GM12872 (cell line): ENCODE data around the gene WDR54.

Experiments used
- TF ChIP-seq, protein P1 (sequence below): IDR thresholded peaks from 3 replicates; pipeline ENCODE4 v1.5.1; 2011; ENCODE audit warnings: low read depth, mild to moderate bottlenecking, low read length, moderate library complexity; ENCODE audit not compliant: insufficient read depth

WDR54 gene

DNA sequence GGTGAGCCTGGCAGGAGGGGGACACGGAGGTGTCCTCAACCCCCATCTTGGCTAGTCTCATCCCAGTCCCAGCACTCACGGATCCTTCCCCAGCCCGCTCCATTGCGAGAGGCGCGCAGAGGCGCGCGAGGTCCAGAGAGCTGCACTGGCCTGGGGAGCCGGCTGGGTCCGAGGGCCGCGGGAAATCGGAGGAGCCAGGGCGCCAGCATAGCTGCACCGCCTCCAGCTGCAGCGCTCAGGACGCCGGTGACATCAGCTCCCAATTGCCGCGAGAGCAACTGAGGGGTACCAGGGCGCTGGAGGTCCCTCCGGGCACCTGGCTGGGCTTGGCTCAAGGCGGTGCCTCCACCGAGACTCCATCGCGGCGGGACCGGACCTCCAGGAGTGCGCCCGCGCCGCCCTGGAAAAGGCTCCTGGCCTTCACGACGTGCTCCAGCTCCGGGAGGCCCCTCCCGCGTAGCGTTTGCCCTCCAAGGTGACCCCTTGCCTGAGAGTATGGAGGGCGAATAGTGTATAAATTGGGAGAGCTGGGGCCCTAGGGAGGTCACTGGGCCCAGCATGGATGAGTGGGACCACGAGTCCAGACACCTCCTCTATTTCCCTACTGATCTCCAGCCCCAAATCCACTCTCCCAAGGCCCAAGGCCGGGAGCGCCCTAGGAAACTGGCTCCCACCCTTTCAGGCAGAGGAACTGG, 14.7 kb downstream of the WDR54 start:
- TF ChIP-seq, protein P1, sequence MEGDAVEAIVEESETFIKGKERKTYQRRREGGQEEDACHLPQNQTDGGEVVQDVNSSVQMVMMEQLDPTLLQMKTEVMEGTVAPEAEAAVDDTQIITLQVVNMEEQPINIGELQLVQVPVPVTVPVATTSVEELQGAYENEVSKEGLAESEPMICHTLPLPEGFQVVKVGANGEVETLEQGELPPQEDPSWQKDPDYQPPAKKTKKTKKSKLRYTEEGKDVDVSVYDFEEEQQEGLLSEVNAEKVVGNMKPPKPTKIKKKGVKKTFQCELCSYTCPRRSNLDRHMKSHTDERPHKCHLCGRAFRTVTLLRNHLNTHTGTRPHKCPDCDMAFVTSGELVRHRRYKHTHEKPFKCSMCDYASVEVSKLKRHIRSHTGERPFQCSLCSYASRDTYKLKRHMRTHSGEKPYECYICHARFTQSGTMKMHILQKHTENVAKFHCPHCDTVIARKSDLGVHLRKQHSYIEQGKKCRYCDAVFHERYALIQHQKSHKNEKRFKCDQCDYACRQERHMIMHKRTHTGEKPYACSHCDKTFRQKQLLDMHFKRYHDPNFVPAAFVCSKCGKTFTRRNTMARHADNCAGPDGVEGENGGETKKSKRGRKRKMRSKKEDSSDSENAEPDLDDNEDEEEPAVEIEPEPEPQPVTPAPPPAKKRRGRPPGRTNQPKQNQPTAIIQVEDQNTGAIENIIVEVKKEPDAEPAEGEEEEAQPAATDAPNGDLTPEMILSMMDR: no peak

DNA sequence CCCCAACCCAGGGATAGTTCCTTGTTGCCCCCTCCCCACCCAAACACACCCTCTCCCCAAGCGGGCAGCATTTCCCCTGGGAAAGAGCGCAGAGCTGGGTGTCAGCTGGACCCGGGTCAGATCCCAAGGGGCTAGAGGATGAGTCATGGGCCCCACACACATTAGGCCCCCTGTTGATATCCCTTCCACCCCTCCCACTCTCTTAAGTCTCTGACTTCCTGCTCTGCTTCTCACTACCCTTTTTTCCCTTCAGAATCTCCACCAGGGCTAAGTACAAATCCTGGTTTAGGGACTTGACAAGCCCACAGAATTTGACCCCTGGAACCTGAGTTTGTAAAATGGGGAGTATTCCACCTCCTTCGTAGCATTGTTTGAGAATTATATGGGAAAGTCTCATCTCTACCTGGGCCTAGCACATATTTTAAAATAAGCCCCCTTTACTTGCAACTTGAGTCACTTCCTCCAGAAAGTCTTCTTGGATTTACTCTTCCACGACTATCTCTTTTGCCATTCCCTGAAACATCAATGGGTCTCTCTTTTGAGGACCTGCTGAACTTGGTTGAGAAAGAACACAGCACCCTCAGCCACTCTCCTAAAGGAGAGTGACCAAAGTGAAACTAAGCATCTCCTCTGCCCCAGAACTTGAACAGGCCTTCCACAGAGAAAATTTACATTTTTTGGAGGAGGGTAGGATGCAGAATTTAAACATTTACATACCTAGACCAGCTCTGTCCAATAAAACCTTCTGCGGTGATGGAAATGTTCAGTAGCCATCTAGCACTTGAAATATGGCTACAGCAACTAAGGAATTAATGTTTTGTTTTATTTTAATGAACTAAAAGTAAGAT, 15.5 kb downstream of the WDR54 start:
- TF ChIP-seq, protein P1: no peak

DNA sequence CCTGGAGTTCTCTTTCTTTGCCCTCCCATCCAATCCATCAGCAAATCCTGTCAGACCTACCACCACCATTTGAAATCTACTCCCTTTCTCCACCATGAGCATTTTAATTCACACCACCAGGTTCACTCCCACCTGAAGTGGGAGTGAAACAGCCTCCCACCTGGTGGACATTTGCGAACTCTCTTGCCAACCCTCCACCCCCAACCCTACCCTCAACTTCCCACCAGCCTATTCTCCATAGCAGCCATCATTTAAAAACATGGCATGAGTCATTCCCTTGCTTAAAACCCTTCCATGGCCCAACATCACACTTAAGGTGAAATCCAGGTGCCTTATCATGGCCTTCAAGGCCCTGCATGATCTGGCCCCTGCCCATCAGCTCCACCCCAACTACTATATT, 16.7 kb downstream of the WDR54 start:
- TF ChIP-seq, protein P1: no peak

DNA sequence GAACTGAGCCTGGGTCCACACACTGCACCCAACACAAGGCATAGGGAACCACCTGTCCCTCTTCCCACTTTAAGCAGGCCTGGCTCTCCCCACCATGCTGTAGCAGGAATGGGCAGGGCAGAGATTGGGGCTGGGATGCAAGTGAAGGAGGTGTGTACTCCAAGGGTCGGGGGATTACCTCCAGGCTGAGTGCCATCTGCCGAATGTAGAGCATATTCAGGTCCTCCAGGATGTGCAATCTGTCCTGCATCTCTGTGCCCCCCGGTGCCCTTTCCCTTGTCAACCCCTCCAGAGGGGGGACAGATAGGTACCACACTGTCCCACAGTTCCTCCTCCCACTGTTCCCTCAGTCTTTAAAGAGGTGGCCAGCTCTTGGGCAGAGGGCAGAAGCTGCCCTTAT, 17.8 kb downstream of the WDR54 start:
- TF ChIP-seq, protein P1: no peak

DNA sequence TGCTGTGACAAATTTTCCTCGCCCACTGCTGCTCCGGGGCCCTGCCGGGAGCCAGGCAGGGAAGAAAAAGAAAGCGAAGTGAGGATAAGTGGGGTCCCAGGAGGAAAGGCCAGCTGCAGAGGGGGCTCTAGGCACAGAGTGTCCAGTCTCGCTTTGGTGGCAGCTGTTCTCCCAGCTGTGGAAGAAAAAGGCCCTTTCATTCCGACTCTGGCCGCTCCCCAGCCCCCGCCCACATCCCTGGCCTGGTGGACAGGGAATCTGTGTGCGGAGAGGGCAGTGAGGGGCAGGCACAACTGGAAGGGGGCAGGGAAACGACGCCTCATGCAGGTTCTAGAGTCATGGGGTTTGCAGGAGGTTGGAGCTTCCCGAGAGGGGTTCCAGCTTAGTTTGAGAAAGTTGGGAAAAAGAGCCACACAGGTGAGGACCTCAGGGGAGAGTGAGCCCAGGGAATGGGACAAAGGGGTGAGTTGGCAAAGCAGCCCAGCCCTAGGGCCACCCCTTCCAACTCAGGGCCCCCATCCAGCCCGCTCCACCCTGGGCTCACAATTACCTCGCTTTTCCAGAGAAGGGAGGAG, 18.4 kb downstream of the WDR54 start:
- TF ChIP-seq, protein P1: no peak

DNA sequence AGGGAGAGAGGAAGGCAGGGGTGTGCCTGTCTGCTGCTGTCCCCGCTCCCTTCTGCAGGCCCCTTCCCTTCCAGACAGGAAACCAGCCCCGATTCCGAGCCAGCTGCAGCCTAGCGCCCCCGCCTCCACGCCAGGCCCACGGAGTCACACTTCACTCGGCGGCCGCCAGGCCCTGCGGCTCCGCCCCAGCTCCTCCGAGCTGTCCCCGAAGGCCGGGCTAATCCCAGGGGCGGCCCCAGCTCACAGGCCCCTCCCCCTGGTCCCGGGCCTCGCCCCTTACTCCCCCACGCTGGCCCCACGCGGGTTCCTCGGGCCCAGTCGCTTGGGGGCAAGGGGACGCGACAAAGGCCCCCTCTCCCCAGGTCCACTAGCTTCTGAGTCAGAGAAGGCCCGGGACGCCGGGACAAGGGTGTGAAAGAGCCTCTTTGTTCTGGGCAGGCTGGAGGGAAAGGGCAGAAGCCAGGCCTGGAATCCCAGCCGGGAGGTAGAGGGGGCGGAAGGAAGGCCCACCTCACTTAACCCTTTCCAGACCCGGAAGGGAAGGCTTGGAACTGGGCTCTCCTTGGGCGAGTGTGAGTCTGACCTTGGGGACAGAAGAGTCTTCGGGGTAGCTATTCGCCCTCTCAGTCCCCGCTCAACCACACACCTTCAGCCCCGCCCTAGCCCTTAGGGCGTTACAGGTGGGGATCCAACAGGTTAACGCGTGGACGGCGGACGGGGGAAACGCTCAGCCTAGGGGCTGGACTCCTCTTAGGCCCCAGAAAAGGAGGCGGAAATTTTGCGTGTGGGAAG, 19.0 kb downstream of the WDR54 start:
- TF ChIP-seq, protein P1: peak; percentile 45
